Activated naive CD8-positive, alpha-beta T cell (primary cell): ENCODE measurements around the gene CTIF.

Source experiments
- H3K27ac Mint-ChIP-seq: one replicate; pipeline ENCODE4 v1.8.0; 2021; ENCODE audit warnings: mixed read lengths
- H3K27me3 Mint-ChIP-seq: one replicate; pipeline ENCODE4 v1.8.0; 2021; ENCODE audit warnings: mixed read lengths
- H3K36me3 Mint-ChIP-seq: one replicate; pipeline ENCODE4 v1.8.0; 2021; ENCODE audit warnings: mixed read lengths
- H3K4me1 Mint-ChIP-seq: one replicate; pipeline ENCODE4 v1.8.0; 2021; ENCODE audit warnings: low read depth, mixed read lengths
- H3K4me3 Mint-ChIP-seq: one replicate; pipeline ENCODE4 v1.8.0; 2021; ENCODE audit warnings: mild to moderate bottlenecking, mixed read lengths
- H3K9me3 Mint-ChIP-seq: one replicate; pipeline ENCODE4 v1.8.0; 2021; ENCODE audit warnings: low read depth, mixed read lengths

CTIF gene

GRCh38 chr18:48815581-48816324 lies 276.9 kb downstream of the CTIF start:
- H3K27me3 Mint-ChIP-seq: peaks cover 3% of the 10 kb centered on the region
- no peak overlapping the region for H3K4me3 Mint-ChIP-seq
- H3K36me3 Mint-ChIP-seq: no peaks in the 10 kb centered on the region
- H3K9me3 Mint-ChIP-seq: no peaks in the 10 kb centered on the region
- H3K4me1 Mint-ChIP-seq: peaks cover 21% of the 10 kb centered on the region
- no peak overlapping the region for H3K27ac Mint-ChIP-seq

- H3K36me3 Mint-ChIP-seq: no peaks in the 10 kb centered on the region
- H3K9me3 Mint-ChIP-seq: no peaks in the 10 kb centered on the region
- H3K4me3 Mint-ChIP-seq: no peak overlapping the region
- peaks cover 21% of the 10 kb centered on the region for H3K4me1 Mint-ChIP-seq
- H3K27ac Mint-ChIP-seq: no peak overlapping the region
- peaks cover 3% of the 10 kb centered on the region for H3K27me3 Mint-ChIP-seq
Observed at GRCh38 chr18:48816554-48816953, 277.7 kb downstream of the CTIF start.

GRCh38 chr18:48817021-48817461 lies 278.2 kb downstream of the CTIF start:
- no peak overlapping the region for H3K4me3 Mint-ChIP-seq
- H3K36me3 Mint-ChIP-seq: no peaks in the 10 kb centered on the region
- peaks cover 21% of the 10 kb centered on the region for H3K4me1 Mint-ChIP-seq
- H3K9me3 Mint-ChIP-seq: no peaks in the 10 kb centered on the region
- H3K27me3 Mint-ChIP-seq: peaks cover 3% of the 10 kb centered on the region
- H3K27ac Mint-ChIP-seq: no peak overlapping the region

- H3K36me3 Mint-ChIP-seq: no peaks in the 10 kb centered on the region
- no peak overlapping the region for H3K27ac Mint-ChIP-seq
- no peaks in the 10 kb centered on the region for H3K27me3 Mint-ChIP-seq
- no peak overlapping the region for H3K4me3 Mint-ChIP-seq
- peaks cover 2% of the 10 kb centered on the region for H3K9me3 Mint-ChIP-seq
- peaks cover 16% of the 10 kb centered on the region for H3K4me1 Mint-ChIP-seq
Observed at GRCh38 chr18:48818329-48819254, 279.8 kb downstream of the CTIF start.

GRCh38 chr18:48819276-48819675 lies 280.4 kb downstream of the CTIF start:
- H3K27ac Mint-ChIP-seq: no peak overlapping the region
- H3K9me3 Mint-ChIP-seq: peaks cover 6% of the 10 kb centered on the region
- H3K4me1 Mint-ChIP-seq: peaks cover 11% of the 10 kb centered on the region
- H3K4me3 Mint-ChIP-seq: no peak overlapping the region
- H3K27me3 Mint-ChIP-seq: no peaks in the 10 kb centered on the region
- no peaks in the 10 kb centered on the region for H3K36me3 Mint-ChIP-seq

- no peak overlapping the region for H3K4me3 Mint-ChIP-seq
- H3K27ac Mint-ChIP-seq: no peak overlapping the region
- H3K36me3 Mint-ChIP-seq: no peaks in the 10 kb centered on the region
- H3K27me3 Mint-ChIP-seq: no peaks in the 10 kb centered on the region
- H3K9me3 Mint-ChIP-seq: peaks cover 6% of the 10 kb centered on the region
- H3K4me1 Mint-ChIP-seq: peaks cover 4% of the 10 kb centered on the region
Observed at GRCh38 chr18:48819781-48820482, 281.1 kb downstream of the CTIF start.

GRCh38 chr18:48820483-48821250 lies 281.8 kb downstream of the CTIF start:
- H3K9me3 Mint-ChIP-seq: peaks cover 6% of the 10 kb centered on the region
- H3K4me3 Mint-ChIP-seq: no peak overlapping the region
- H3K4me1 Mint-ChIP-seq: peaks cover 2% of the 10 kb centered on the region
- H3K36me3 Mint-ChIP-seq: no peaks in the 10 kb centered on the region
- no peaks in the 10 kb centered on the region for H3K27me3 Mint-ChIP-seq
- peak overlapping the region; percentile 8 for H3K27ac Mint-ChIP-seq

GRCh38 chr18:48821251-48821590 lies 282.4 kb downstream of the CTIF start:
- H3K4me3 Mint-ChIP-seq: no peak overlapping the region
- no peaks in the 10 kb centered on the region for H3K27me3 Mint-ChIP-seq
- no peaks in the 10 kb centered on the region for H3K36me3 Mint-ChIP-seq
- H3K9me3 Mint-ChIP-seq: peaks cover 6% of the 10 kb centered on the region
- no peaks in the 10 kb centered on the region for H3K4me1 Mint-ChIP-seq
- H3K27ac Mint-ChIP-seq: peak overlapping the region; percentile 8

GRCh38 chr18:48821845-48822244 lies 283.0 kb downstream of the CTIF start:
- Mint-ChIP-seq H3K36me3 (no peaks in the 10 kb centered on the region), H3K9me3 (peaks cover 6% of the 10 kb centered on the region), H3K4me3 (no peak overlapping the region), H3K27ac (no peak overlapping the region), H3K27me3 (no peaks in the 10 kb centered on the region), H3K4me1 (no peaks in the 10 kb centered on the region)

- Mint-ChIP-seq H3K27ac (no peak overlapping the region), H3K27me3 (no peaks in the 10 kb centered on the region), H3K4me1 (no peaks in the 10 kb centered on the region), H3K36me3 (no peaks in the 10 kb centered on the region), H3K4me3 (no peak overlapping the region), H3K9me3 (peaks cover 6% of the 10 kb centered on the region)
Observed at GRCh38 chr18:48824231-48824970, 285.6 kb downstream of the CTIF start.

- Mint-ChIP-seq H3K27me3 (no peaks in the 10 kb centered on the region), H3K36me3 (no peaks in the 10 kb centered on the region), H3K27ac (no peak overlapping the region), H3K9me3 (peaks cover 6% of the 10 kb centered on the region), H3K4me1 (no peaks in the 10 kb centered on the region), H3K4me3 (no peak overlapping the region)
Observed at GRCh38 chr18:48825101-48825745, 286.4 kb downstream of the CTIF start.

GRCh38 chr18:48826271-48826670 lies 287.4 kb downstream of the CTIF start:
- Mint-ChIP-seq H3K9me3 (peaks cover 6% of the 10 kb centered on the region), H3K4me1 (peaks cover 6% of the 10 kb centered on the region), H3K27me3 (no peaks in the 10 kb centered on the region), H3K27ac (no peak overlapping the region), H3K4me3 (no peak overlapping the region), H3K36me3 (no peaks in the 10 kb centered on the region)

GRCh38 chr18:48826806-48827205 lies 288.0 kb downstream of the CTIF start:
- peaks cover 6% of the 10 kb centered on the region for H3K9me3 Mint-ChIP-seq
- no peaks in the 10 kb centered on the region for H3K36me3 Mint-ChIP-seq
- H3K27ac Mint-ChIP-seq: no peak overlapping the region
- no peak overlapping the region for H3K4me3 Mint-ChIP-seq
- H3K27me3 Mint-ChIP-seq: no peaks in the 10 kb centered on the region
- H3K4me1 Mint-ChIP-seq: peaks cover 8% of the 10 kb centered on the region
